Measurements from ENCODE around the gene C16orf95. TPM values are rescaled to one million over a fixed set of nuclear protein-coding genes. Genes with fewer than 3 reads are reported as not detected.

Gene C16orf95
- polyA plus RNA-seq, 1 donor from 2014 or later: 5.9 TPM

DNA sequence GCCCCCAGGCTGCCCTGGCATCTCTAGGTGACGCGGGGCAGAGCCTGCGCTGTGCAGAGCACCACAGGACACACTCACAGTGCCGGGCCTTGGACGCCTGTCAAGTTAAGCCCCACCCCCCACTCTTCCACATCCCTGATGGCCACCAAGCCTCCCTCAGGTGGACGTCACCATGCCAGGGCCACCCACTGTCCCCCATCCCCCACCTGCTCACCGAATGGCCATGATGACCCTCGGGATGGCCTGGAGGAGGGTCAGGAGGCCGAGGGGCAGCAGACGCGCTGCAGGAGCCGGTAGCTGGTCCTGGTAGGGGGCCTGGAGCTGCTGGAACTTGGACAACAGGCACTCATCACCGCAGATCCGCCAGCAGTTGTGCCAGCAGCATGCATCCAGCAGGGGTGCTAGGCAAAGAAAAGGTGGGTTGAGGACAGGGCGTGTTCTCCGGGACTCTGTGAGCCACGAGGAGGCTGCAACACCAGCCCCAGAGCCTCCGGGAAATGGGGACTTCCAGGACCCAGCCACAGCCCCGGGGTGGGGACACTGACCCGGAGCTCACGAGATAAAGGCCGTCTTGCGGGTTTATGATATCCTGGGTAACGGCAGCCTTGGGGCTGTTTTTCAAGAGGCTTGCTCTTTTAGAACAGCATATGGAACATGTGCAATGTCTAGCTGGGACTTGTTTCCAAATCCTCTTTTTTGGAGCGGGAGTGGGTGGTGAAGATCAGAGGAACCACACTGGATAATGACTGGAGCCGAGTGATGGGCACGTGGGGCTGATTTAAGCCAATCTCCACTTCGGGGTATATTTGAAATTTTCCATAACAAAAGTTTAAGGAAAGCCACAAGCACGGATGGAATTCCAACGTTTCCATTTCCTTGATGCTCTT lies 11.4 kb downstream of the C16orf95 start:
- H3K4me3 ChIP-seq (ENCODE audit: low read length): no peak overlapping the region
- no peaks in the 10 kb centered on the region for H3K27me3 ChIP-seq (ENCODE audit: insufficient read depth, low read depth, low read length)
- no peaks in the 10 kb centered on the region for H4K20me1 ChIP-seq (ENCODE audit: insufficient read depth)
- H3K9ac ChIP-seq (ENCODE audit: low read length): no peak overlapping the region
- H3K27ac ChIP-seq (ENCODE audit: low read length): no peak overlapping the region
- no peaks in the 10 kb centered on the region for H3K36me3 ChIP-seq (ENCODE audit: insufficient read depth, low read length)
- H2AFZ ChIP-seq (ENCODE audit: low read depth, low read length): no peak overlapping the region
- no peaks in the 10 kb centered on the region for H3F3A ChIP-seq (ENCODE audit: insufficient read depth, low read length, poor library complexity, severe bottlenecking)
- no peak for TF ChIP-seq SMC3 (conservative IDR thresholded peaks at IDR 0.05; ENCODE audit: poor library complexity)
- no peak for TF ChIP-seq EZH2 (IDR thresholded peaks at IDR 0.05; ENCODE audit: borderline replicate concordance, insufficient read depth, low read length, poor library complexity, severe bottlenecking)
- TF ChIP-seq RAD21 (conservative IDR thresholded peaks at IDR 0.05): no peak
- TF ChIP-seq REST (IDR thresholded peaks at IDR 0.05; ENCODE audit: borderline replicate concordance): no peak
- TF ChIP-seq TAF1 (IDR thresholded peaks at IDR 0.05; ENCODE audit: low read depth): no peak
- no peak for TF ChIP-seq EP300 (conservative IDR thresholded peaks at IDR 0.05; ENCODE audit: poor library complexity, severe bottlenecking)
- TF ChIP-seq POLR2AphosphoS5 (IDR thresholded peaks at IDR 0.05): no peak
- no peak for TF ChIP-seq CTCF (IDR thresholded peaks at IDR 0.05; ENCODE audit: poor library complexity, severe bottlenecking)
- no peaks in the 10 kb centered on the region for H3K9me2 ChIP-seq (ENCODE audit: insufficient read depth, low read length)
- H3K79me2 ChIP-seq (replicated peaks; ENCODE audit: insufficient read depth, low read length): no peaks in the 10 kb centered on the region
- no peak overlapping the region for H3K4me2 ChIP-seq (ENCODE audit: low read length)
- H3K9me3 ChIP-seq (ENCODE audit: low read length): no peaks in the 10 kb centered on the region

GRCh38 chr16:87304951-87305350 lies 12.2 kb downstream of the C16orf95 start:
- H3K27me3 ChIP-seq (ENCODE audit: insufficient read depth, low read depth, low read length): no peaks in the 10 kb centered on the region
- H3K4me2 ChIP-seq (ENCODE audit: low read length): no peak overlapping the region
- H3K9ac ChIP-seq (ENCODE audit: low read length): no peak overlapping the region
- H3K36me3 ChIP-seq (ENCODE audit: insufficient read depth, low read length): no peaks in the 10 kb centered on the region
- no peaks in the 10 kb centered on the region for H4K20me1 ChIP-seq (ENCODE audit: insufficient read depth)
- no peaks in the 10 kb centered on the region for H3K79me2 ChIP-seq (replicated peaks; ENCODE audit: insufficient read depth, low read length)
- H3K27ac ChIP-seq (ENCODE audit: low read length): no peak overlapping the region
- H3K9me3 ChIP-seq (ENCODE audit: low read length): no peaks in the 10 kb centered on the region
- no peaks in the 10 kb centered on the region for H3K9me2 ChIP-seq (ENCODE audit: insufficient read depth, low read length)
- no peaks in the 10 kb centered on the region for H3F3A ChIP-seq (ENCODE audit: insufficient read depth, low read length, poor library complexity, severe bottlenecking)
- H3K4me3 ChIP-seq (ENCODE audit: low read length): no peak overlapping the region
- no peak overlapping the region for H2AFZ ChIP-seq (ENCODE audit: low read depth, low read length)
- no peak for TF ChIP-seq EP300 (conservative IDR thresholded peaks at IDR 0.05; ENCODE audit: poor library complexity, severe bottlenecking)
- no peak for TF ChIP-seq EZH2 (IDR thresholded peaks at IDR 0.05; ENCODE audit: borderline replicate concordance, insufficient read depth, low read length, poor library complexity, severe bottlenecking)
- TF ChIP-seq RAD21 (conservative IDR thresholded peaks at IDR 0.05): no peak
- no peak for TF ChIP-seq TAF1 (IDR thresholded peaks at IDR 0.05; ENCODE audit: low read depth)

All from neural cell (in vitro differentiated cells).